ENCODE measurements around the gene GPATCH8.

GPATCH8 gene

DNA sequence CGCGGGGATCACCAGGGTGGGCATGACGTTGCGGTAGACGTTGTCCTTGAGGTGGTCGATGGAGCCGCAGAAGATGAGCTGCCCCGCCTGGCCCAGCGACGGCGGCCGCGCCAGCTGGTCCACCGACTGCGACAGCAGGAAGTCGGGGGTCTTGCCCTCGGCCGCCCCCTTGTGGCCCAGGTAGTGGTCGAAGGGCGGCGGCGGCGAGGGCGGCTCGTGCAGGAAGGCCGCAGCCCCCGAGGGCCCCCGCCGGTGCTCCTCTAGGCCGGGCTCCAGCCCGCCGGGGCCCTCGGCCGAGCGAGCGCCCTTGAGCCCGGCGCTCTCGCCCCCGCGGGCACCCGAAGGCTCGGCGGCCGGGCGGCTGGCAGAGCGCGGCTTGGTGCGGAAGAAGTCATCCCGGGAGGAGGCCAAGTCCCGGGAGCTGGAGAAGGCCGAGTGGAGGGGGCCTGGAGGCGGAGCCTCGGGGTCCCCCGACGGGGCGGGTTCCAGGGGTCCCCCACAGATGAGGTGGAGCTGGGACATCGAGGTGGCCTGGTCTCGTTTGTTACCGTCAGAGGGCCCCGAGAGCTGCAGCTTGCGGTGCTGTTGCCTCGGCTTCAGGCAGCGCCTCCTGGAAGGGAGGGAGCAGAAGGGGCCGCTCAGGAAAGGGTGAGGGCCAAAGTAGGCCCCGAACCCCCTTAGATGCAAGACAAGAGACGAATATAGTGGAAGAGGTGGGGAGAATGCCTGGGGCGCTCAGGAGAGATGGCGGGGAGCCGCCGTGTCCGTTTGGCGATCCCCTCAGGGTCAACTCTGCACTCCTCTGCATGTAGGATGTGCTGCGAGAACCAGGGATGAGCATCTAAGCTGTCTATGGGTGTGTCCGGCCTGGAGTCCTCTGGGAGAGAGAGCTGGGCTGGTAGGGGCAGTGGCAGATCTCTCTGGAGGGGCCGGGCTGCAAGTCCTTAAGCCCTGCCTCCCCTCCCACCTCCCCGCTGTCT, 148.3 kb downstream of the GPATCH8 start:
- no peak for DNase-seq (ENCODE audit: low read depth)

DNA sequence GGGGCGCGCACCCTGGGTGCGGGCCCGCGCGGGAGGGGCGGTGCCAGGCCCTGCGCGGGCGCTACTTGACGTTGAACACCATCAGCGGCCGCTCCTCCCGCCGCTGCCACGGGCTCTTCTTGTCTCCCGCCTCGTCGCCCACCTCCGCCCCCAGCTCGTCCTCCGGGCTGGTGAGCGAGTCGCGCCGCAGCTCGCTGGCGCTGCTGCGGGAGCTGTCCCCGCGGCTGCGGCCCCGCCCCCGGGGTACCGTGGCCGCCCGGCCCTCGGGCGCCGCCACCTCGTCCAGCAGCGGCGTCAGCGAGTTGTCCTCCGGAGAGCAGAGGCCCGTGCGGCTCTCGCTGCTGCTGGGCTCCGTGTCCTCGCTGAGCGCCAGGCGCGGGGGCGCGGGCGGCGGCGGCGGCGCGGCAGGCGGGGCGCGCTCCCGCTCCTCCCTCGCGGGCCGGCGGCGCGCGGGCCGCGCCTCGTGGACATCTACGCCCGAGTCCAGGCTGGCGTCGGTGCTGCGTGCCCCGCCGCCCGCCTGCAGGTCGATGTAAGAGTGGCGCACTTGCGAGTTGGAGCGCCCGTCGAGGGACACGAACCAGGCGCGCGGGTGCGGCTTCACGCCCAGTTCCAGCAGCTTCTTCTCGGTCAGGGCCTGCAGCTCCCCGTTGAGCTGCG, 149.4 kb downstream of the GPATCH8 start:
- no peak for DNase-seq (ENCODE audit: low read depth)

GRCh38 chr17:44352828-44353671, 150.2 kb downstream of the GPATCH8 start:
- no peak for DNase-seq (ENCODE audit: low read depth)

DNA sequence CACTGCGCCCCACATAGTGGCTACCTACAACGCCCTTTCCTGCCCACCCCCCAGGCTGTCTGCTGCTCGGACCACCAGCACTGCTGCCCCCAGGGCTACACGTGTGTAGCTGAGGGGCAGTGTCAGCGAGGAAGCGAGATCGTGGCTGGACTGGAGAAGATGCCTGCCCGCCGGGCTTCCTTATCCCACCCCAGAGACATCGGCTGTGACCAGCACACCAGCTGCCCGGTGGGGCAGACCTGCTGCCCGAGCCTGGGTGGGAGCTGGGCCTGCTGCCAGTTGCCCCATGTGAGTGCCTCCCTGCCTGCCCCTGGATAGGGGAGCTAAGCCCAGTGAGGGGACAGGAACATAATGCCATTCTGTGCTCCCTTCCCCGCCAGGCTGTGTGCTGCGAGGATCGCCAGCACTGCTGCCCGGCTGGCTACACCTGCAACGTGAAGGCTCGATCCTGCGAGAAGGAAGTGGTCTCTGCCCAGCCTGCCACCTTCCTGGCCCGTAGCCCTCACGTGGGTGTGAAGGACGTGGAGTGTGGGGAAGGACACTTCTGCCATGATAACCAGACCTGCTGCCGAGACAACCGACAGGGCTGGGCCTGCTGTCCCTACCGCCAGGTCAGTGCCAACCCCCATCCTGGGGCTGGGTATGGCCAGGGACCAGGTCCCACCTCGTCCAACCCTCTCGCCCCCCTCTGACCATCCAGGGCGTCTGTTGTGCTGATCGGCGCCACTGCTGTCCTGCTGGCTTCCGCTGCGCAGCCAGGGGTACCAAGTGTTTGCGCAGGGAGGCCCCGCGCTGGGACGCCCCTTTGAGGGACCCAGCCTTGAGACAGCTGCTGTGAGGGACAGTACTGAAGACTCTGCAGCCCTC, 151.0 kb downstream of the GPATCH8 start:
- DNase-seq (ENCODE audit: low read depth), result no peak

DNA sequence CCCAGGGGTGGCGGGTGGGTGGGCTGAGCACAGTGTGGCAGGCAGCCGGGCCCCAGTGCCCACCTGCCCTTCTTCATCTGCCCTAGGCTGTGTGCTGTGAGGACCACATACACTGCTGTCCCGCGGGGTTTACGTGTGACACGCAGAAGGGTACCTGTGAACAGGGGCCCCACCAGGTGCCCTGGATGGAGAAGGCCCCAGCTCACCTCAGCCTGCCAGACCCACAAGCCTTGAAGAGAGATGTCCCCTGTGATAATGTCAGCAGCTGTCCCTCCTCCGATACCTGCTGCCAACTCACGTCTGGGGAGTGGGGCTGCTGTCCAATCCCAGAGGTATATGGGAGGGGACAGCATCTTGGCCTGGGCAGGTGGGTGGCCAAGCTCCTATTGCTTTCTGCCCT, 151.7 kb downstream of the GPATCH8 start:
- no peak for DNase-seq (ENCODE audit: low read depth)

DNA sequence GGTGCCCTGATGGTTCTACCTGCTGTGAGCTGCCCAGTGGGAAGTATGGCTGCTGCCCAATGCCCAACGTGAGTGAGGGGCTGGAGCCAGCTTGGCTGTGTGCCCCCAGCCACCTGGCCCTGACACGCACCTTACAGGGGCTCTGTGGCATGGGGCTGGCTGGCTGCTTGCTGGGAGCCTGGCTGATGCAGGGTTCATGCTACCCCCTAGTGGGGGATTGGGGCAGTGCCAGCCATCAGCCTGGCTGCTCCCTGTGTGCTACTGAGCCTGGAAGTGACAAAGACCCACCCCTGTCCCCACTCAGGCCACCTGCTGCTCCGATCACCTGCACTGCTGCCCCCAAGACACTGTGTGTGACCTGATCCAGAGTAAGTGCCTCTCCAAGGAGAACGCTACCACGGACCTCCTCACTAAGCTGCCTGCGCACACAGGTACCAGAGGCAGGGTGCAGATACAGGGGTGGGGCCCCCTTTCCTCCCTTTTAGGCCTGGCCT, 152.4 kb downstream of the GPATCH8 start:
- no peak for DNase-seq (ENCODE audit: low read depth)

- no peak for DNase-seq (ENCODE audit: low read depth)
These were observed 153.6 kb downstream of the GPATCH8 start for GRCh38 chr17:44349553-44350070.

DNA sequence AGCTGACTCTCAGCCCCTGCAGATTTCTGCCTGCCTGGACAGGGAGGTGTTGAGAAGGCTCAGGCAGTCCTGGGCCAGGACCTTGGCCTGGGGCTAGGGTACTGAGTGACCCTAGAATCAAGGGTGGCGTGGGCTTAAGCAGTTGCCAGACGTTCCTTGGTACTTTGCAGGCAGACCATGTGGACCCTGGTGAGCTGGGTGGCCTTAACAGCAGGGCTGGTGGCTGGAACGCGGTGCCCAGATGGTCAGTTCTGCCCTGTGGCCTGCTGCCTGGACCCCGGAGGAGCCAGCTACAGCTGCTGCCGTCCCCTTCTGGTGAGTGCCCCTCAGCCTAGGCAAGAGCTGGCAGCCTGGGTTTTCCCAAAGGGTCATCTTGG, 154.2 kb downstream of the GPATCH8 start:
- no peak for DNase-seq (ENCODE audit: low read depth)

DNA sequence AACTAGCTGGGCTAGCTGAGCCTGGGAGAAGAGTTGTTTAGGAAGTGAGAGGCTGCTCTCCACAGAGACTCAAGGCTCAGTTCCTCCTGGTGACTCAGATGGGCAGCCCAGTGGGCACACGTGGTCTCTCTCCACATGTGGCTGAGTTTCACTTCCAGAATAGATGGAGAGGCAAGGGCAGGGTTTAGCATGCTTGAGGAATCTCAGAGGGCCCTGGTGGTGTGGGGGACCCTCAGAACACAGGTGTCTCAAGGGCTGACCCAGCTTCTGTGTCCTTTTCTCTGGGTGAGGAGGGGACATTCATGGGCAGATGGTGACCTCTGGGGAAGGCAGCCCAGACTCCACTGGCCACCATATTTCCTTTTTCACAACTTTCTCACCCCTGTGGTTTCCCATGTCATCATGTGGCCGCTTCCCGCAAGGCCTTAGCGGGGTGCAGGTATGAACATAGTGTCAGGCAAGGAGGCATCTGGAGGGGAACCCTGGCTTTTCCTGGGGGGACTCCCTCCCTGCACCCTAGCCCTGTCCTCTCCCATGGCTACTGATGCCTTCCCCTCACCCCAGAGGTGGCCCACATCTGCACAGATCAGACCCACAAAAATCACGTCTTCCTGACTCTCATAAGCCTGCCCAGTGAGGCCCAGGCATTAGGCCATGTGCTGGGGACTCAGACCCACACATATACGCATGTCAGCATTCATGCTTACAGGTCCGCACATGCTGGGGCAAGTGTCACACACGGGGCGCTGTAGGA, 154.8 kb downstream of the GPATCH8 start:
- no peak for DNase-seq (ENCODE audit: low read depth)

All from fibroblast of the conjunctiva (primary cell).